ENCODE results near the gene SPRYD4.

SPRYD4 gene

DNA sequence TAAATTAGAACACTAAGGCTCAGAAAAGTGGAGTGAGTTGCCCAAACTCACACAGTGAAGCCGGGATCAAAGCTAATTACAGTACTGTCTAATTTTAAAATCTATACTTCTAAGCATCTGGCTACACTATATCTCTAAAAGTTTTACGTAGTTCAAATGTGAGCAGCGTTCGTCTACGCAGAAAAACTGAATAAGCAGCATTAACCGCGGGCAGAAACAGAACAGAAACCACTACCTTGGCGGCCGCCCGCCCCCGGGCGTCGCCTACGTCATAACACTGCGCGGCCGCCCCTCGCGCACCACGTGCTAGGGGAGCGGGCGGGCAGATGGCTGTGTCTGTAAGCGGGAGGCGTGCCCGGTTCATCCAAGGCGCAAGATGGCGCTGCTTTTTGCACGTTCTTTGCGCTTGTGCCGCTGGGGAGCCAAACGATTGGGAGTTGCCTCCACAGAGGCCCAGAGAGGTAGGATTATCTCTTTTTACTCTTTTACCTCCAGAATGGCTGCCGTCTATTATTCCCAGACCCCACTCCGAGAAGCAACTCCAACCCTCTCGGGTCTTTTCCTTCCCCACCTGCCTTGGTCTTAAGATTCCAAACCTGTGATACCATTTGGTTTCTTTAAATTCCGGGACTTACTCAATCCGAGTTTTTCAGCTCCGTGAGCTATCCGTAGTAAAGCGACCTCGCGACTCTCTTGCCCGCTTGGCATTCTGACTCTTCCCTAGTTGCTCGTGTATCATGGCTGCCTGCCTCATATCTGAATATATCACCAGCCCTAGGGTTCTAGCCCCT, at the start of gene SPRYD4:
Gene SPRYD4, plus strand, starts transcription at position 363 of the 791 bp plus-strand sequence. Its CDS starts 14 bp downstream, at position 377.
- H3K27ac ChIP-seq (ENCODE audit: extremely low read depth, low read depth, low read length): peak within 1 kb of the TSS; percentile 38; the same call in 1 of the 2 replicates
- no peaks in the 10 kb centered on the region for H3K9me3 ChIP-seq (ENCODE audit: control insufficient read depth, insufficient read depth, low read depth, low read length)
- CTCF ChIA-PET: interaction anchor here (0.5 to 1.3 kb wide), 9 partner anchors 9 to 384 kb away, joined by 3 to 8 read pairs (median 3); partner anchors contain the start of genes CNPY2 and SMARCC2
- H3K4me3 ChIP-seq (ENCODE audit: low read depth, low read length): peak within 1 kb of the TSS; percentile 88
- H3K4me1 ChIP-seq (ENCODE audit: control insufficient read depth, insufficient read depth, low read length): no peaks in the 10 kb centered on the region
- POLR2A ChIA-PET: interaction anchor here (0.6 to 1.8 kb wide), 3 partner anchors 9 to 108 kb away, joined by 4 to 5 read pairs (median 4); partner anchors contain the start of genes GLS2 and STAT2
- peaks cover 0 to 36% of the 10 kb centered on the region in 2 experiments; a peak in 2 of 3 replicates for H3K36me3 ChIP-seq (ENCODE audit: control insufficient read depth in 2 of 2, insufficient read depth in 1 of 2, low read length in 2 of 2)
- TF ChIP-seq HOXC10 (CRISPR knock-in tag; IDR thresholded peaks at IDR 0.05) (0 out of 2 replicates have a peak, but pooled peaks have one; percentile 33), ZNF610 (tag by site-specific recombination; IDR thresholded peaks at IDR 0.05; ENCODE audit: borderline replicate concordance) (0 out of 2 replicates have a peak, but pooled peaks have one; percentile 63), ZNF24 (tag by site-specific recombination; IDR thresholded peaks at IDR 0.05) (peak; percentile 78; the same call in 1 of the 2 replicates), KLF9 (tag by site-specific recombination; IDR thresholded peaks at IDR 0.05; ENCODE audit: low read depth) (peak; percentile 95), TCF7L2 (IDR thresholded peaks at IDR 0.05; ENCODE audit: borderline replicate concordance, low read depth, low read length) (no peak), EGR2 (tag by site-specific recombination; IDR thresholded peaks at IDR 0.05; ENCODE audit: low read depth) (peak; percentile 79), GLIS2 (tag by site-specific recombination; IDR thresholded peaks at IDR 0.05) (peak; percentile 71), SETDB1 (IDR thresholded peaks at IDR 0.05; ENCODE audit: insufficient read length, low read length) (no peak), ZFHX2 (tag by site-specific recombination; conservative IDR thresholded peaks at IDR 0.05) (peak; percentile 90), ZNF426 (tag by site-specific recombination; IDR thresholded peaks at IDR 0.05) (no peak), ZNF23 (tag by site-specific recombination; IDR thresholded peaks at IDR 0.05; ENCODE audit: borderline replicate concordance) (no peak), KLF1 (tag by site-specific recombination; IDR thresholded peaks at IDR 0.05) (peak; percentile 59), GFI1B (tag by site-specific recombination; IDR thresholded peaks at IDR 0.05) (no peak), ZNF366 (tag by site-specific recombination; conservative IDR thresholded peaks at IDR 0.05) (no peak), ZNF48 (tag by site-specific recombination; IDR thresholded peaks at IDR 0.05) (no peak), ZNF391 (tag by site-specific recombination; IDR thresholded peaks at IDR 0.05; ENCODE audit: borderline replicate concordance, low read depth) (peak; percentile 53; the same call in 1 of the 2 replicates), IKZF3 (tag by site-specific recombination; IDR thresholded peaks at IDR 0.05) (no peak), KLF16 (tag by site-specific recombination; IDR thresholded peaks at IDR 0.05) (peak; percentile 93), ZNF776 (tag by site-specific recombination; IDR thresholded peaks at IDR 0.05; ENCODE audit: borderline replicate concordance) (no peak), ZBTB8A (tag by site-specific recombination; IDR thresholded peaks at IDR 0.05) (peak; percentile 99)
- TF ChIP-seq, protein P1, sequence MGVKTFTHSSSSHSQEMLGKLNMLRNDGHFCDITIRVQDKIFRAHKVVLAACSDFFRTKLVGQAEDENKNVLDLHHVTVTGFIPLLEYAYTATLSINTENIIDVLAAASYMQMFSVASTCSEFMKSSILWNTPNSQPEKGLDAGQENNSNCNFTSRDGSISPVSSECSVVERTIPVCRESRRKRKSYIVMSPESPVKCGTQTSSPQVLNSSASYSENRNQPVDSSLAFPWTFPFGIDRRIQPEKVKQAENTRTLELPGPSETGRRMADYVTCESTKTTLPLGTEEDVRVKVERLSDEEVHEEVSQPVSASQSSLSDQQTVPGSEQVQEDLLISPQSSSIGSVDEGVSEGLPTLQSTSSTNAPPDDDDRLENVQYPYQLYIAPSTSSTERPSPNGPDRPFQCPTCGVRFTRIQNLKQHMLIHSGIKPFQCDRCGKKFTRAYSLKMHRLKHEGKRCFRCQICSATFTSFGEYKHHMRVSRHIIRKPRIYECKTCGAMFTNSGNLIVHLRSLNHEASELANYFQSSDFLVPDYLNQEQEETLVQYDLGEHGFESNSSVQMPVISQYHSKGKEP (tag by site-specific recombination; IDR thresholded peaks at IDR 0.05): peak; percentile 48; the same call in 1 of the 2 replicates
- TF ChIP-seq, protein P2, sequence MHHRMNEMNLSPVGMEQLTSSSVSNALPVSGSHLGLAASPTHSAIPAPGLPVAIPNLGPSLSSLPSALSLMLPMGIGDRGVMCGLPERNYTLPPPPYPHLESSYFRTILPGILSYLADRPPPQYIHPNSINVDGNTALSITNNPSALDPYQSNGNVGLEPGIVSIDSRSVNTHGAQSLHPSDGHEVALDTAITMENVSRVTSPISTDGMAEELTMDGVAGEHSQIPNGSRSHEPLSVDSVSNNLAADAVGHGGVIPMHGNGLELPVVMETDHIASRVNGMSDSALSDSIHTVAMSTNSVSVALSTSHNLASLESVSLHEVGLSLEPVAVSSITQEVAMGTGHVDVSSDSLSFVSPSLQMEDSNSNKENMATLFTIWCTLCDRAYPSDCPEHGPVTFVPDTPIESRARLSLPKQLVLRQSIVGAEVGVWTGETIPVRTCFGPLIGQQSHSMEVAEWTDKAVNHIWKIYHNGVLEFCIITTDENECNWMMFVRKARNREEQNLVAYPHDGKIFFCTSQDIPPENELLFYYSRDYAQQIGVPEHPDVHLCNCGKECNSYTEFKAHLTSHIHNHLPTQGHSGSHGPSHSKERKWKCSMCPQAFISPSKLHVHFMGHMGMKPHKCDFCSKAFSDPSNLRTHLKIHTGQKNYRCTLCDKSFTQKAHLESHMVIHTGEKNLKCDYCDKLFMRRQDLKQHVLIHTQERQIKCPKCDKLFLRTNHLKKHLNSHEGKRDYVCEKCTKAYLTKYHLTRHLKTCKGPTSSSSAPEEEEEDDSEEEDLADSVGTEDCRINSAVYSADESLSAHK (tag by site-specific recombination; IDR thresholded peaks at IDR 0.05): peak; percentile 94
- TF ChIP-seq, protein P3, sequence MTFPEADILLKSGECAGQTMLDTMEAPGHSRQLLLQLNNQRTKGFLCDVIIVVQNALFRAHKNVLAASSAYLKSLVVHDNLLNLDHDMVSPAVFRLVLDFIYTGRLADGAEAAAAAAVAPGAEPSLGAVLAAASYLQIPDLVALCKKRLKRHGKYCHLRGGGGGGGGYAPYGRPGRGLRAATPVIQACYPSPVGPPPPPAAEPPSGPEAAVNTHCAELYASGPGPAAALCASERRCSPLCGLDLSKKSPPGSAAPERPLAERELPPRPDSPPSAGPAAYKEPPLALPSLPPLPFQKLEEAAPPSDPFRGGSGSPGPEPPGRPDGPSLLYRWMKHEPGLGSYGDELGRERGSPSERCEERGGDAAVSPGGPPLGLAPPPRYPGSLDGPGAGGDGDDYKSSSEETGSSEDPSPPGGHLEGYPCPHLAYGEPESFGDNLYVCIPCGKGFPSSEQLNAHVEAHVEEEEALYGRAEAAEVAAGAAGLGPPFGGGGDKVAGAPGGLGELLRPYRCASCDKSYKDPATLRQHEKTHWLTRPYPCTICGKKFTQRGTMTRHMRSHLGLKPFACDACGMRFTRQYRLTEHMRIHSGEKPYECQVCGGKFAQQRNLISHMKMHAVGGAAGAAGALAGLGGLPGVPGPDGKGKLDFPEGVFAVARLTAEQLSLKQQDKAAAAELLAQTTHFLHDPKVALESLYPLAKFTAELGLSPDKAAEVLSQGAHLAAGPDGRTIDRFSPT (tag by site-specific recombination; IDR thresholded peaks at IDR 0.05): peak; percentile 44; the same call in 1 of the 2 replicates
- TF ChIP-seq, protein P4, sequence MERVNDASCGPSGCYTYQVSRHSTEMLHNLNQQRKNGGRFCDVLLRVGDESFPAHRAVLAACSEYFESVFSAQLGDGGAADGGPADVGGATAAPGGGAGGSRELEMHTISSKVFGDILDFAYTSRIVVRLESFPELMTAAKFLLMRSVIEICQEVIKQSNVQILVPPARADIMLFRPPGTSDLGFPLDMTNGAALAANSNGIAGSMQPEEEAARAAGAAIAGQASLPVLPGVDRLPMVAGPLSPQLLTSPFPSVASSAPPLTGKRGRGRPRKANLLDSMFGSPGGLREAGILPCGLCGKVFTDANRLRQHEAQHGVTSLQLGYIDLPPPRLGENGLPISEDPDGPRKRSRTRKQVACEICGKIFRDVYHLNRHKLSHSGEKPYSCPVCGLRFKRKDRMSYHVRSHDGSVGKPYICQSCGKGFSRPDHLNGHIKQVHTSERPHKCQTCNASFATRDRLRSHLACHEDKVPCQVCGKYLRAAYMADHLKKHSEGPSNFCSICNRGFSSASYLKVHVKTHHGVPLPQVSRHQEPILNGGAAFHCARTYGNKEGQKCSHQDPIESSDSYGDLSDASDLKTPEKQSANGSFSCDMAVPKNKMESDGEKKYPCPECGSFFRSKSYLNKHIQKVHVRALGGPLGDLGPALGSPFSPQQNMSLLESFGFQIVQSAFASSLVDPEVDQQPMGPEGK (tag by site-specific recombination; IDR thresholded peaks at IDR 0.05): peak; percentile 97
- TF ChIP-seq, protein P5, sequence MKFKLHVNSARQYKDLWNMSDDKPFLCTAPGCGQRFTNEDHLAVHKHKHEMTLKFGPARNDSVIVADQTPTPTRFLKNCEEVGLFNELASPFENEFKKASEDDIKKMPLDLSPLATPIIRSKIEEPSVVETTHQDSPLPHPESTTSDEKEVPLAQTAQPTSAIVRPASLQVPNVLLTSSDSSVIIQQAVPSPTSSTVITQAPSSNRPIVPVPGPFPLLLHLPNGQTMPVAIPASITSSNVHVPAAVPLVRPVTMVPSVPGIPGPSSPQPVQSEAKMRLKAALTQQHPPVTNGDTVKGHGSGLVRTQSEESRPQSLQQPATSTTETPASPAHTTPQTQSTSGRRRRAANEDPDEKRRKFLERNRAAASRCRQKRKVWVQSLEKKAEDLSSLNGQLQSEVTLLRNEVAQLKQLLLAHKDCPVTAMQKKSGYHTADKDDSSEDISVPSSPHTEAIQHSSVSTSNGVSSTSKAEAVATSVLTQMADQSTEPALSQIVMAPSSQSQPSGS (tag by site-specific recombination; IDR thresholded peaks at IDR 0.05; ENCODE audit: low read depth): peak; percentile 78; the same call in 1 of the 2 replicates

Data from HEK293 (cell line).